SK-N-SH (cell line): ENCODE results near the gene ZNF609. TPM values are rescaled to one million over a fixed set of nuclear protein-coding genes. Genes with fewer than 3 reads are reported as not detected.

Experiments used
- CTCF ChIA-PET: fragments of 300-600, 350-600 bp; formaldehyde crosslinking; extraction: SDS; loops from one replicate; lab custom pipeline; 2021; lab: Yijun Ruan, JAX
- POLR2A ChIA-PET: fragments of 350-600 bp; sonication (Branson Sonifier 250); formaldehyde crosslinking; extraction: SDS; loops from one replicate; lab custom pipeline; 2020; ENCODE audit warnings: antibody characterized with exemption, inconsistent platforms; lab: Yijun Ruan, JAX
- DNase-seq: peaks from one replicate; pipeline ENCODE4 v3.0.0; 2012
- H2AFZ ChIP-seq: fragments of 200-600 bp; sonication (generic); 2 replicates; pipeline ENCODE4 v1.8.1; 2016; ENCODE audit warnings: antibody characterized with exemption, mild to moderate bottlenecking, low read depth
- H3F3A ChIP-seq: fragments of 200-600 bp; sonication (generic); replicated peaks from 2 replicates; pipeline ENCODE3; 2016; ENCODE audit warnings: antibody characterized with exemption, mild to moderate bottlenecking; ENCODE audit not compliant: insufficient read depth
- H3K27ac ChIP-seq, 2 experiments: fragments of 200-500 bp in 1 of 2; fragments of 200-600 bp in 1 of 2; sonication (Bioruptor generic) in 1 of 2; sonication (generic), shearing (Covaris generic) in 1 of 2; 2 replicates each; pipeline versions ENCODE4 v1.5.1 to v1.6.1; 2014 to 2016; ENCODE audit warnings: low read depth in 2 of 2, inconsistent platforms in 1 of 2, low read length in 1 of 2, mild to moderate bottlenecking in 1 of 2, mixed read lengths in 1 of 2
- H3K27me3 ChIP-seq: fragments of 200-600 bp; sonication (generic), shearing (Covaris generic); 2 replicates; pipeline ENCODE4 v1.6.1; 2016; ENCODE audit warnings: mixed run types; ENCODE audit not compliant: insufficient read depth
- H3K36me3 ChIP-seq, 2 experiments: fragments of 200-500 bp in 1 of 2; fragments of 200-600 bp in 1 of 2; sonication (Bioruptor generic) in 1 of 2; sonication (generic) in 1 of 2; replicated peaks in 1 of 2; 2 replicates each; pipeline versions ENCODE3 to v1.5.1; 2014 to 2016; ENCODE audit warnings: low read length in 1 of 2, mild to moderate bottlenecking in 1 of 2; ENCODE audit not compliant: insufficient read depth in 2 of 2, control insufficient read depth in 1 of 2
- H3K4me1 ChIP-seq, 2 experiments: fragments of 200-500 bp in 1 of 2; fragments of 200-600 bp in 1 of 2; sonication (Bioruptor generic) in 1 of 2; sonication (generic), shearing (Covaris generic) in 1 of 2; 2 replicates each; pipeline versions ENCODE4 v1.5.1 to v1.6.1; 2014 to 2016; ENCODE audit warnings: low read depth in 1 of 2, low read length in 1 of 2, mixed run types in 1 of 2; ENCODE audit not compliant: insufficient read depth in 2 of 2, control insufficient read depth in 1 of 2
- H3K4me2 ChIP-seq: fragments of 200-600 bp; sonication (generic), shearing (Covaris generic); 2 replicates; pipeline ENCODE4 v1.6.1; 2017; ENCODE audit warnings: mixed run types
- H3K4me3 ChIP-seq, 2 experiments: fragments of 200-500 bp in 1 of 2; fragments of 200-600 bp in 1 of 2; sonication (Bioruptor generic) in 1 of 2; sonication (generic), shearing (Covaris generic) in 1 of 2; 2 replicates each; pipeline versions ENCODE4 v1.5.1 to v1.8.1; 2014 to 2016; ENCODE audit warnings: low read depth in 2 of 2, inconsistent platforms in 1 of 2, low read length in 1 of 2, mild to moderate bottlenecking in 1 of 2, mixed read lengths in 1 of 2, moderate library complexity in 1 of 2
- H3K79me2 ChIP-seq: fragments of 200-600 bp; sonication (generic); 2 replicates; pipeline ENCODE4 v1.8.1; 2017; ENCODE audit warnings: mild to moderate bottlenecking; ENCODE audit not compliant: insufficient read depth
- H3K9ac ChIP-seq: fragments of 200-600 bp; sonication (generic); 2 replicates; pipeline ENCODE4 v1.6.1; 2017; ENCODE audit warnings: mixed run types
- H3K9me2 ChIP-seq: fragments of 200-600 bp; sonication (generic); 2 replicates; pipeline ENCODE4 v1.6.1; 2017; ENCODE audit warnings: mixed run types
- H3K9me3 ChIP-seq: fragments of 200-600 bp; sonication (generic); 2 replicates; pipeline ENCODE4 v1.6.1; 2017; ENCODE audit warnings: mixed run types, mild to moderate bottlenecking, moderate library complexity
- H4K20me1 ChIP-seq: fragments of 200-600 bp; sonication (generic); 2 replicates; pipeline ENCODE4 v1.6.1; 2017; ENCODE audit warnings: mild to moderate bottlenecking, mixed run types; ENCODE audit not compliant: insufficient read depth
- CHD2 ChIP-seq: fragments of 150-350 bp; IDR thresholded peaks from 2 replicates; pipeline ENCODE4 v1.6.1; 2018; ENCODE audit warnings: low read length; ENCODE audit not compliant: partially characterized antibody
- EP300 ChIP-seq, 2 experiments: IDR thresholded peaks; 2 replicates each; pipeline versions ENCODE4 v1.4.0 to v1.6.1; 2012; ENCODE audit warnings: borderline replicate concordance in 1 of 2, low read depth in 1 of 2, low read length in 1 of 2
- EZH2phosphoT487 ChIP-seq: fragments of 200-600 bp; sonication (generic); IDR thresholded peaks from 2 replicates; pipeline ENCODE4 v1.6.1; 2017; ENCODE audit warnings: low read depth, mixed run types, mild to moderate bottlenecking, antibody characterized with exemption, moderate library complexity, borderline replicate concordance
- GATA2 ChIP-seq: sonication (generic); formaldehyde crosslinking; IDR thresholded peaks from 2 replicates; pipeline ENCODE4 v1.5.0; 2020; ENCODE audit warnings: mild to moderate bottlenecking, missing genetic modification reagents
- MEF2A ChIP-seq: IDR thresholded peaks from 2 replicates; pipeline ENCODE4 v1.4.0; 2012; ENCODE audit warnings: low read depth, borderline replicate concordance
- MXI1 ChIP-seq: IDR thresholded peaks from 2 replicates; pipeline ENCODE4 v1.6.1; 2012; ENCODE audit warnings: mild to moderate bottlenecking, low read depth, low read length, improper control_type of control experiment
- NFIC ChIP-seq: IDR thresholded peaks from 2 replicates; pipeline ENCODE4 v1.4.0; 2012; ENCODE audit warnings: borderline replicate concordance
- NRF1 ChIP-seq: IDR thresholded peaks from 2 replicates; pipeline ENCODE4 v1.6.1; 2012; ENCODE audit warnings: low read depth, mild to moderate bottlenecking, low read length
- RAD21 ChIP-seq: IDR thresholded peaks from 2 replicates; pipeline ENCODE4 v1.6.1; 2012; ENCODE audit warnings: mild to moderate bottlenecking, low read length
- RCOR1 ChIP-seq: fragments of 150-350 bp; IDR thresholded peaks from 2 replicates; pipeline ENCODE4 v1.6.1; 2017; ENCODE audit warnings: antibody characterized with exemption, low read length
- RFX5 ChIP-seq: IDR thresholded peaks from 2 replicates; pipeline ENCODE4 v1.6.1; 2012; ENCODE audit warnings: mild to moderate bottlenecking, improper control_type of control experiment, low read length
- RXRA ChIP-seq: IDR thresholded peaks from 2 replicates; pipeline ENCODE4 v1.4.0; 2012; ENCODE audit warnings: low read depth, mild to moderate bottlenecking, borderline replicate concordance
- TAF1 ChIP-seq: IDR thresholded peaks from 2 replicates; pipeline ENCODE4 v1.6.1; 2012; ENCODE audit warnings: low read depth, mild to moderate bottlenecking, low read length, moderate library complexity, borderline replicate concordance
- TEAD4 ChIP-seq: IDR thresholded peaks from 2 replicates; pipeline ENCODE4 v1.4.0; 2012; ENCODE audit warnings: mild to moderate bottlenecking, borderline replicate concordance; ENCODE audit not compliant: insufficient read depth
- WGBS: methylation state at CpG from one replicate; pipeline ENCODE4 v1.1.6; 2017; ENCODE audit warnings: low lambda C conversion rate; 5-methylcytosine and 5-hydroxymethylcytosine counted together
- polyA plus RNA-seq, 3 experiments: library from polyadenylated mRNA; depleted of rRNA; stranded (reverse); fragments of >200 nt; gene quantifications; 2 replicates each; pipeline ENCODE4 v1.2.3, GENCODE V29; 2012
- TF ChIP-seq, protein P1 (sequence below): IDR thresholded peaks from 2 replicates; pipeline ENCODE4 v1.4.0; 2012; ENCODE audit warnings: low read depth
- TF ChIP-seq, protein P2 (sequence below): IDR thresholded peaks from 2 replicates; pipeline ENCODE4 v1.4.0; 2012; ENCODE audit warnings: low read depth, borderline replicate concordance

The ZNF609 gene
- polyA plus RNA-seq, 1 of the 3 experiments (the other 2 are of a cell fraction): 12.6 TPM

GRCh38 chr15:64695561-64695992, 235.2 kb downstream of the ZNF609 start:
- ChIA-PET POLR2A (interaction anchor here (1.0 to 2.9 kb wide), 2 partner anchors 14 to 33 kb away, joined by 3 to 10 read pairs; no protein-coding TSS in a partner anchor), CTCF (interaction anchor here (1.0 to 24.7 kb wide), 9 partner anchors 8 to 268 kb away, joined by 3 to 513 read pairs (median 5); no protein-coding TSS in a partner anchor)
- Histone ChIP-seq H4K20me1 (peaks cover 82% of the 10 kb centered on the region), H3K36me3 (peaks cover 22 to 24% of the 10 kb centered on the region in 2 experiments), H3F3A (no peaks in the 10 kb centered on the region), H3K27me3 (no peaks in the 10 kb centered on the region), H3K4me1 (peaks cover 28 to 60% of the 10 kb centered on the region in 2 experiments), H2AFZ (no peak overlapping the region), H3K9me3 (no peaks in the 10 kb centered on the region), H3K4me3 (no peak overlapping the region), H3K79me2 (peaks cover 92% of the 10 kb centered on the region), H3K27ac (peak overlapping the region in 1 of 2 experiments; percentile 92; a peak in 2 of 4 replicates), H3K9ac (no peak overlapping the region), H3K9me2 (no peaks in the 10 kb centered on the region), H3K4me2 (no peak overlapping the region)
- 83% methylated on average over 6 of the region's 6 CpGs for WGBS
- 0 out of 2 replicates have a peak, but pooled peaks have one; percentile 3 for TF ChIP-seq MXI1
- peak; percentile 52; the same call in 1 of the 2 replicates for TF ChIP-seq RCOR1
- TF ChIP-seq EP300 (IDR thresholded peaks at IDR 0.05; ENCODE audit: borderline replicate concordance in 1 of 2, low read depth in 1 of 2, low read length in 1 of 2): peak in 1 of 2 experiments; percentile 72; a peak in 1 of 4 replicates
- no peak for TF ChIP-seq EZH2phosphoT487
- no peak for TF ChIP-seq RAD21
- TF ChIP-seq, protein P1, sequence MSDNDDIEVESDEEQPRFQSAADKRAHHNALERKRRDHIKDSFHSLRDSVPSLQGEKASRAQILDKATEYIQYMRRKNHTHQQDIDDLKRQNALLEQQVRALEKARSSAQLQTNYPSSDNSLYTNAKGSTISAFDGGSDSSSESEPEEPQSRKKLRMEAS: no peak
- TF ChIP-seq GATA2 (CRISPR knock-in tag): peak; percentile 65
- TF ChIP-seq TEAD4: no peak
- no peak for TF ChIP-seq TAF1
- TF ChIP-seq MEF2A: no peak
- TF ChIP-seq, protein P2, sequence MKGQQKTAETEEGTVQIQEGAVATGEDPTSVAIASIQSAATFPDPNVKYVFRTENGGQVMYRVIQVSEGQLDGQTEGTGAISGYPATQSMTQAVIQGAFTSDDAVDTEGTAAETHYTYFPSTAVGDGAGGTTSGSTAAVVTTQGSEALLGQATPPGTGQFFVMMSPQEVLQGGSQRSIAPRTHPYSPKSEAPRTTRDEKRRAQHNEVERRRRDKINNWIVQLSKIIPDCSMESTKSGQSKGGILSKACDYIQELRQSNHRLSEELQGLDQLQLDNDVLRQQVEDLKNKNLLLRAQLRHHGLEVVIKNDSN: no peak
- TF ChIP-seq RFX5: no peak
- TF ChIP-seq NRF1: no peak
- TF ChIP-seq NFIC: no peak
- no peak for TF ChIP-seq RXRA
- TF ChIP-seq CHD2: peak; percentile 61
- DNase-seq: peak; percentile 39

DNA sequence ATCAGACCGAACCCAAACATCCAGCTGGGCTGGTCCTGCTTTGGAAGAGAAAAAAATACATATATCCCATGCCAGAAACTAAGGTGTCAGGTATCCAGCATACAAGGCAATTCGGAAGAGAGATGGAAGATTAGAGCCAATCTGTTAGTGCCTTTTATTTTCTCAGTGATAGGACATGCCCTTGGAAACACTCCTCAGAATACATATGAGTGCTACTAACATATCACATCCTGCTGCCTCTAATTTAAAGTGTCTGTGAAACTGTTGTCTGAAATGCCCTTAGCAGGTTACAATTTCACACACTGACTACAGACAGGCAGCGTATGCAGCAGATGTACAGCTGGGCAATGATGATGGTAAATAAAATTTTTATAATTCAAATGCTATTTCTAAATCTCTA, 236.1 kb downstream of the ZNF609 start:
- Histone ChIP-seq H3K4me2 (no peak overlapping the region), H3K4me3 (no peak overlapping the region), H3K36me3 (peaks cover 17% of the 10 kb centered on the region in 2 experiments), H2AFZ (no peak overlapping the region), H3K79me2 (peaks cover 98% of the 10 kb centered on the region), H3K9me2 (no peaks in the 10 kb centered on the region), H3F3A (no peaks in the 10 kb centered on the region), H4K20me1 (peaks cover 84% of the 10 kb centered on the region), H3K27ac (peak overlapping the region in 1 of 2 experiments; percentile 92; a peak in 2 of 4 replicates), H3K27me3 (no peaks in the 10 kb centered on the region), H3K9ac (no peak overlapping the region), H3K9me3 (no peaks in the 10 kb centered on the region)
- ChIA-PET CTCF (interaction anchor here (0.7 to 24.7 kb wide), 8 partner anchors 9 to 403 kb away, joined by 3 to 513 read pairs (median 6); no protein-coding TSS in a partner anchor), POLR2A (interaction anchor here (0.5 to 2.9 kb wide), 2 partner anchors 32 to 1615 kb away, joined by 3 to 10 read pairs; no protein-coding TSS in a partner anchor)
- WGBS: 77% methylated on average over 3 of the region's 3 CpGs
- no peak for DNase-seq
- TF ChIP-seq GATA2 (CRISPR knock-in tag) (peak; percentile 56), MEF2A (no peak), CHD2 (peak; percentile 28), RCOR1 (0 out of 2 replicates have a peak, but pooled peaks have one; percentile 47)
- TF ChIP-seq, all 33 proteins: peak for 3
- peaks cover 30 to 60% of the 10 kb centered on the region in 2 experiments for H3K4me1 ChIP-seq
